Endothelial cell of umbilical vein (primary cell): Measurements from ENCODE around the gene TEX29. TPM values are rescaled to one million over a fixed set of nuclear protein-coding genes. Genes with fewer than 3 reads are reported as not detected.

Experiments used
- BruUV-seq: library from RNA; stranded (reverse); fragments of 400-500 nt; replicated peaks from 2 replicates; lab custom pipeline; 2021; lab: Mats Ljungman, UMichigan
- CTCF ChIA-PET: fragments of 300-600, 350-600 bp; sonication (Branson Sonifier 250); formaldehyde crosslinking; loops from one replicate; lab custom pipeline; 2021; ENCODE audit warnings: antibody characterized with exemption, inconsistent platforms; lab: Charles Lee
- POLR2A ChIA-PET: fragments of 300-600, 350-600 bp; sonication (Branson Sonifier 250); formaldehyde crosslinking; loops from one replicate; lab custom pipeline; 2021; ENCODE audit warnings: antibody characterized with exemption, inconsistent platforms; lab: Charles Lee
- DNase-seq: peaks from one replicate; pipeline ENCODE4 v3.0.0-alpha.2; 2011; ENCODE audit warnings: low read depth, low spot score
- FAIRE-seq: peaks from 2 replicates; lab custom pipeline; 2011; peaks lifted over from hg19 to GRCh38; lab: Jason Lieb, UNC
- H2AFZ ChIP-seq: 2 replicates; pipeline ENCODE4 v1.6.0; 2012; ENCODE audit warnings: low read depth, low read length, control low read depth, inconsistent platforms
- H3K27ac ChIP-seq: 2 replicates; pipeline ENCODE4 v1.5.1; 2011; ENCODE audit warnings: low read depth, mild to moderate bottlenecking, control low read depth, low read length, moderate library complexity; ENCODE audit not compliant: insufficient read depth
- H3K27me3 ChIP-seq, 2 experiments: 2 replicates each; pipeline versions ENCODE4 v1.6.0 to v1.6.1; 2011; ENCODE audit warnings: low read length in 2 of 2, mixed read lengths in 1 of 2; ENCODE audit not compliant: control insufficient read depth in 2 of 2, insufficient read depth in 2 of 2
- H3K36me3 ChIP-seq, 2 experiments: 2 replicates in 1 of 2; 3 replicates in 1 of 2; pipeline ENCODE4 v1.5.1; 2011; ENCODE audit warnings: low read length in 2 of 2, mild to moderate bottlenecking in 1 of 2, moderate library complexity in 1 of 2; ENCODE audit not compliant: control insufficient read depth in 2 of 2, insufficient read depth in 2 of 2; ENCODE audit errors: extremely low read depth in 1 of 2
- H3K4me1 ChIP-seq: 3 replicates; pipeline ENCODE4 v1.5.1; 2011; ENCODE audit warnings: mild to moderate bottlenecking, low read length; ENCODE audit not compliant: control insufficient read depth, insufficient read depth; ENCODE audit errors: extremely low read depth
- H3K4me2 ChIP-seq: 2 replicates; pipeline ENCODE4 v1.6.1; 2011; ENCODE audit warnings: low read length, control low read depth, mixed read lengths; ENCODE audit not compliant: insufficient read depth
- H3K4me3 ChIP-seq, 3 experiments: fragments of 200-600 bp in 1 of 3; sonication (generic), shearing (Covaris generic) in 1 of 3; replicated peaks in 1 of 3; 2 replicates each; pipeline ENCODE4 v1.5.1; 2011 to 2016; ENCODE audit warnings: control low read depth in 3 of 3, low read length in 3 of 3, mild to moderate bottlenecking in 2 of 3, inconsistent platforms in 1 of 3, low read depth in 1 of 3, moderate library complexity in 1 of 3; ENCODE audit not compliant: insufficient read depth in 1 of 3
- H3K79me2 ChIP-seq: 2 replicates; pipeline ENCODE4 v1.6.0; 2012; ENCODE audit warnings: low read length, inconsistent platforms; ENCODE audit not compliant: control insufficient read depth, insufficient read depth
- H3K9ac ChIP-seq: replicated peaks from 2 replicates; pipeline ENCODE3; 2011; ENCODE audit warnings: low read length, control low read depth; ENCODE audit not compliant: insufficient read depth; ENCODE audit errors: extremely low read depth
- H3K9me1 ChIP-seq: replicated peaks from 3 replicates; pipeline ENCODE4 v1.6.0; 2011; ENCODE audit warnings: mild to moderate bottlenecking, low read length; ENCODE audit not compliant: control insufficient read depth, insufficient read depth; ENCODE audit errors: extremely low read depth
- H3K9me3 ChIP-seq: replicated peaks from 2 replicates; pipeline ENCODE4 v1.5.1; 2012; ENCODE audit warnings: low read length, inconsistent platforms; ENCODE audit not compliant: control insufficient read depth, insufficient read depth
- H4K20me1 ChIP-seq: replicated peaks from 2 replicates; pipeline ENCODE3; 2011; ENCODE audit warnings: mild to moderate bottlenecking, low read length; ENCODE audit not compliant: control insufficient read depth, insufficient read depth; ENCODE audit errors: extremely low read depth
- EZH2 ChIP-seq: IDR thresholded peaks from 2 replicates; pipeline ENCODE4 v1.6.1; 2012; ENCODE audit warnings: borderline replicate concordance, low read depth, mild to moderate bottlenecking, moderate library complexity, low read length, inconsistent platforms; ENCODE audit not compliant: severe bottlenecking
- FOS ChIP-seq: IDR thresholded peaks from 2 replicates; pipeline ENCODE4 v1.6.1; 2011; ENCODE audit warnings: mild to moderate bottlenecking, low read length, moderate library complexity, borderline replicate concordance; ENCODE audit not compliant: insufficient read depth
- GATA2 ChIP-seq: IDR thresholded peaks from 2 replicates; pipeline ENCODE4 v1.7.0; 2011; ENCODE audit warnings: low read depth, mild to moderate bottlenecking, moderate library complexity, mixed read lengths, low read length; ENCODE audit not compliant: insufficient read length, insufficient read depth
- JUN ChIP-seq: IDR thresholded peaks from 2 replicates; pipeline ENCODE4 v1.6.1; 2011; ENCODE audit warnings: borderline replicate concordance, low read depth; ENCODE audit not compliant: insufficient read length, insufficient read depth
- MAX ChIP-seq: IDR thresholded peaks from 2 replicates; pipeline ENCODE4 v1.6.1; 2011; ENCODE audit not compliant: insufficient read depth, insufficient read length
- MYC ChIP-seq: IDR thresholded peaks from one replicate; pipeline ENCODE4 v1.6.1; 2011; ENCODE audit warnings: mild to moderate bottlenecking, low read depth, low read length
- POLR2A ChIP-seq: IDR thresholded peaks from 2 replicates; pipeline ENCODE4 v1.6.1; 2012; ENCODE audit warnings: low read depth, mild to moderate bottlenecking, control low read depth, low read length
- POLR2AphosphoS5 ChIP-seq: IDR thresholded peaks from 2 replicates; pipeline ENCODE4 v1.6.1; 2012; ENCODE audit warnings: low read depth, mild to moderate bottlenecking, control low read depth, low read length, moderate library complexity; ENCODE audit not compliant: insufficient read depth
- dilution Hi-C: fragments of 300-500 bp; cut with MboI; formaldehyde crosslinking; loops from one replicate; pipeline ENCODE4 v1.15.0; 2019; ENCODE audit warnings: low sequenced_read_pairs; ENCODE audit not compliant: extremely low pct_ligation_motif_present
- intact Hi-C: fragments of 100-400 bp; cut with micrococcal nuclease; formaldehyde crosslinking; loops from one replicate; pipeline ENCODE4 v1.10.0; 2022
- polyA plus RNA-seq, 4 experiments: library from polyadenylated mRNA; depleted of rRNA in 3 of 4; stranded (reverse) in 3 of 4; unstranded in 1 of 4; fragments of >200 nt; gene quantifications; 2 replicates each; pipeline versions ENCODE4 v1.2.1 to v1.2.3, GENCODE V29; 2011 to 2012; ENCODE audit warnings: missing spikeins in 1 of 4
- total RNA-seq: library from RNA; stranded (reverse); gene quantifications from 2 replicates; pipeline ENCODE4 v1.2.3, GENCODE V29; 2021
- TF ChIP-seq, protein P1 (sequence below), 2 donors: IDR thresholded peaks; 1 replicate in 1 of 2; 2 replicates in 1 of 2; pipeline ENCODE4 v1.5.1; 2011; ENCODE audit warnings: low read length in 2 of 2, mild to moderate bottlenecking in 2 of 2, moderate library complexity in 2 of 2, control low read depth in 1 of 2, inconsistent platforms in 1 of 2, low read depth in 1 of 2; ENCODE audit not compliant: insufficient read depth in 1 of 2; ENCODE audit errors: extremely low read depth in 1 of 2

Gene TEX29
- total and polyA plus RNA-seq, 2 donors (not counting 3 experiments of a cell fraction or from before 2014, with no cell fraction given), result 0.44 TPM; not detected in 1

- Histone ChIP-seq H3K4me2 (no peak overlapping the region), H3K4me1 (no peaks in the 10 kb centered on the region), H3K9ac (no peak overlapping the region), H3K79me2 (peaks cover 10% of the 10 kb centered on the region), H3K27me3 (no peaks in the 10 kb centered on the region), H3K9me3 (no peaks in the 10 kb centered on the region), H3K9me1 (no peaks in the 10 kb centered on the region), H2AFZ (no peak overlapping the region), H3K4me3 (no peak overlapping the region), H3K36me3 (peaks cover 26 to 58% of the 10 kb centered on the region in 2 experiments), H3K27ac (no peak overlapping the region), H4K20me1 (peaks cover 6% of the 10 kb centered on the region)
- dilution Hi-C loops (no loop called here), intact Hi-C loops (no loop called here)
- CTCF ChIA-PET, result no interaction called here
- POLR2A ChIA-PET, result no interaction called here
- FAIRE-seq (no peak), DNase-seq (no peak)
- TF ChIP-seq POLR2AphosphoS5 (no peak), EZH2 (no peak), GATA2 (no peak), FOS (no peak), MAX (no peak), POLR2A (no peak), JUN (no peak), MYC (no peak)
- TF ChIP-seq, protein P1, sequence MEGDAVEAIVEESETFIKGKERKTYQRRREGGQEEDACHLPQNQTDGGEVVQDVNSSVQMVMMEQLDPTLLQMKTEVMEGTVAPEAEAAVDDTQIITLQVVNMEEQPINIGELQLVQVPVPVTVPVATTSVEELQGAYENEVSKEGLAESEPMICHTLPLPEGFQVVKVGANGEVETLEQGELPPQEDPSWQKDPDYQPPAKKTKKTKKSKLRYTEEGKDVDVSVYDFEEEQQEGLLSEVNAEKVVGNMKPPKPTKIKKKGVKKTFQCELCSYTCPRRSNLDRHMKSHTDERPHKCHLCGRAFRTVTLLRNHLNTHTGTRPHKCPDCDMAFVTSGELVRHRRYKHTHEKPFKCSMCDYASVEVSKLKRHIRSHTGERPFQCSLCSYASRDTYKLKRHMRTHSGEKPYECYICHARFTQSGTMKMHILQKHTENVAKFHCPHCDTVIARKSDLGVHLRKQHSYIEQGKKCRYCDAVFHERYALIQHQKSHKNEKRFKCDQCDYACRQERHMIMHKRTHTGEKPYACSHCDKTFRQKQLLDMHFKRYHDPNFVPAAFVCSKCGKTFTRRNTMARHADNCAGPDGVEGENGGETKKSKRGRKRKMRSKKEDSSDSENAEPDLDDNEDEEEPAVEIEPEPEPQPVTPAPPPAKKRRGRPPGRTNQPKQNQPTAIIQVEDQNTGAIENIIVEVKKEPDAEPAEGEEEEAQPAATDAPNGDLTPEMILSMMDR (IDR thresholded peaks at IDR 0.05; ENCODE audit: extremely low read depth in 1 of 2, insufficient read depth in 1 of 2, low read depth in 1 of 2, low read length in 2 of 2), result no peak
- BruUV-seq, result no TSS peak
Observed at GRCh38 chr13:111270765-111271698, 49.4 kb upstream of the TEX29 start.
